ENCODE data around the gene IL31RA.
"Not testable (repeated sequence)": the region's sequence is repeated elsewhere in the genome, so short reads cannot be mapped to it uniquely, and the experiment has no call there.

IL31RA gene

DNA sequence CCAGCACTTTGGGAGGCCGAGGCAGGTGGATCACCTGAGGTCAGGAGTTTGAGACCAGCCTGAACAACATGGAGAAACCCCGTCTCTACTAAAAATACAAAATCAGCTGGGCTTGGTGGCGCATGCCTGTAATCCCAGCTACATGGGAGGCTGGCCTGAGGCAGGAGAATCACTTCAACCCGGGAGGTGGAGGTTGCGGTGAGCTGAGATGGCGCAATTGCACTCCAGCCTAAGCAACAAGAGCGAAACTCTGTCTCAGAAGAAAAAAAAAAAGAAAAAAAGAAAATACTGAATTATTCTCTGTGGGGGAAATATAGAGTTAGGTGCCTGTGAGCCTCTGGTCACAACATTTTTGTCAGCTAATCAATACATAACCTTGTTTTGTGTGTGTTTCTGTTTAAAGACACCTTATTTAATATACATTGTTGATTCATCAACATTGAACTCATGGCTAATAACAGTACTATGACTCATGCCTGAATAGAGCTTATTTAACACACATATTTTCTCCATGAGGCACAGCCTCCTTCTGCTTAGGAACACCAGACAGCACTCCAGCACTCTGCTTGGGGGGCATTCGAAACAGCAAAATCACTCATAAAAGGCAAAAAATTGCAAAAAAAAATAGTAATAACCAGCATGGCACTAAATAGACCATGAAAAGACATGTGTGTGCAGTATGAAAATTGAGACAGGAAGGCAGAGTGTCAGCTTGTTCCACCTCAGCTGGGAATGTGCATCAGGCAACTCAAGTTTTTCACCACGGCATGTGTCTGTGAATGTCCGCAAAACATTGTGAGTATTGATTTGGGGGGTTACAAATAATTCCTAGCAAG, at the start of gene IL31RA:
Gene IL31RA, plus strand, starts transcription at position 519 of the 836 bp plus-strand sequence. Its CDS starts 214 bp downstream, at position 733.
- Mint-ChIP-seq H3K36me3 (ENCODE audit: insufficient read depth) (no peaks in the 10 kb centered on the region), H3K4me1 (no peaks in the 10 kb centered on the region), H3K4me3 (no peak within 1 kb of the TSS), H3K27me3 (peaks cover 51% of the 10 kb centered on the region), H3K27ac (ENCODE audit: low read depth) (no peak within 1 kb of the TSS), H3K9me3 (no peaks in the 10 kb centered on the region)
- ATAC-seq (replicated peaks; ENCODE audit: extremely low read depth, poor library complexity, severe bottlenecking) (no peak), DNase-seq (ENCODE audit: low spot score in 2 of 2) (no peak)

DNA sequence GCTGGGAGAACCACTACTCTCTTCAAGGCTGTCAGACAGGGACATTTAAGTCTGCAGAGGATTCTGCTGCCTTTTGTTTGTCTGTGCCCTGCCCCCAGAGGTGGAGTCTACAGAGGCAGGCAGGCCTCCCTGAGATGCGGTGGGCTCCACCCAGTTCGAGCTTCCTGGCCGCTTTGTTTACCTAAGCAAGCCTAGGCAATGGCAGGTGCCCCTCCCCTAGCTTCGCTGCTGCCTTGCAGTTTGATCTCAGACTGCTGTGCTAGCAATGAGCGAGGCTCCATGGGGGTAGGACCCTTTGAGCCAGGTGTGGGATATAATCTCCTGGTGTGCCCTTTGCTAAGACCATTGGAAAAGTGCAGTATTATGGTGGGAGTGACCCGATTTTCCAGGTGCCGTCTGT, 42.3 kb upstream of the IL31RA start:
- not testable (repeated sequence) for H3K27ac Mint-ChIP-seq (ENCODE audit: low read depth); H3K4me3 Mint-ChIP-seq; H3K36me3 Mint-ChIP-seq (ENCODE audit: insufficient read depth); H3K4me1 Mint-ChIP-seq; H3K9me3 Mint-ChIP-seq; ATAC-seq (replicated peaks; ENCODE audit: extremely low read depth, poor library complexity, severe bottlenecking); DNase-seq (ENCODE audit: low spot score in 2 of 2)
- peaks cover 28% of the 10 kb centered on the region for H3K27me3 Mint-ChIP-seq

- H3K4me3 Mint-ChIP-seq; H3K36me3 Mint-ChIP-seq (ENCODE audit: insufficient read depth); H3K27ac Mint-ChIP-seq (ENCODE audit: low read depth); H3K9me3 Mint-ChIP-seq; H3K4me1 Mint-ChIP-seq; DNase-seq (ENCODE audit: low spot score in 2 of 2); ATAC-seq (replicated peaks; ENCODE audit: extremely low read depth, poor library complexity, severe bottlenecking): not testable (repeated sequence)
- peaks cover 43% of the 10 kb centered on the region for H3K27me3 Mint-ChIP-seq
Observed at GRCh38 chr5:55815939-55816338, 35.2 kb upstream of the IL31RA start.

- DNase-seq (ENCODE audit: low spot score in 2 of 2), result no peak
- no peak for ATAC-seq (replicated peaks; ENCODE audit: extremely low read depth, poor library complexity, severe bottlenecking)
- no peaks in the 10 kb centered on the region for H3K9me3 Mint-ChIP-seq
Observed at GRCh38 chr5:55816342-55816741, 34.8 kb upstream of the IL31RA start.

DNA sequence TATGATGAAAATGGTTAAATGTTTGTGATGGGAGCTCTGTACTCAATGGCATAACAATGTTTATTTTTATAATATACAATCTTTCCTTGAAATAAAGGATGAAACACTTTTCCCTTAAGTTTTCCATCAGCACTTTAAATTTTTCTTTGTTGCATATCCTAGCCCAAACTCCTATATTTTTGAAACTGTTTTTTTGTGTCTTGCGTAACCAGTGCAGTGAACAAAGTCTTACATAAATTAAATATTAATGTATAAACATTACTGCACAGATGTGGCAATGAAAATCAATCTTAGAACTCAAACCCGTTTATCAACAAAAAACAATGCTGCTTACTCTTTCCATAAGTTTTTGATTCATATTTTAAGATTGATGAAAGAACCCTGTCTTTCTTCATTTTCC, 34.1 kb upstream of the IL31RA start:
- Mint-ChIP-seq H3K36me3 (ENCODE audit: insufficient read depth) (peaks cover 2% of the 10 kb centered on the region), H3K4me1 (no peaks in the 10 kb centered on the region), H3K27me3 (peaks cover 54% of the 10 kb centered on the region), H3K27ac (ENCODE audit: low read depth) (no peak overlapping the region), H3K9me3 (no peaks in the 10 kb centered on the region), H3K4me3 (no peak overlapping the region)
- DNase-seq (ENCODE audit: low spot score in 2 of 2) (no peak), ATAC-seq (replicated peaks; ENCODE audit: extremely low read depth, poor library complexity, severe bottlenecking) (no peak)

More at GRCh38 chr5:55816342-55816741, 34.8 kb upstream of the IL31RA start:
- H3K4me1 Mint-ChIP-seq, result no peaks in the 10 kb centered on the region
- no peak overlapping the region for H3K27ac Mint-ChIP-seq (ENCODE audit: low read depth)
- H3K4me3 Mint-ChIP-seq, result no peak overlapping the region
- H3K27me3 Mint-ChIP-seq, result peaks cover 47% of the 10 kb centered on the region
- peaks cover 2% of the 10 kb centered on the region for H3K36me3 Mint-ChIP-seq (ENCODE audit: insufficient read depth)

DNA sequence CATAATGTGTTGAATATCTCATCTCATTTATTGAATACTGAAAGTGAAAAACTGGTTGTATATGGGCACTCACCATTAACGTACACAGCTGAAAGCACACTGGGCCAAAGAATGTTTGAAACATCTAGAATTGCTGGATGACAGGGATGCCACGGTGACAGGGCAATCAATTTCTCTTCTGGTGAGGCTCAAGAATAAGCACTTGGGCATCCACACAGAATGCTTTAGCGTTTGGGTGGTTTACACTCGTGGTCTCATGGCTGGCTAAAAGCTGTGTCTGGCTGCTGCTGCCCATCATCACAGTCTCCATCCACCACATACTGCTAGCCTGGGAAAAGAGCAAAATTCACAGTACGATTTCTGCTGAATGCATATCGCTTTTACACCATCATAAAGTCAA, 30.7 kb upstream of the IL31RA start:
- H3K4me1 Mint-ChIP-seq, result no peaks in the 10 kb centered on the region
- H3K36me3 Mint-ChIP-seq (ENCODE audit: insufficient read depth), result peaks cover 2% of the 10 kb centered on the region
- no peak for DNase-seq (ENCODE audit: low spot score in 2 of 2)
- H3K4me3 Mint-ChIP-seq, result no peak overlapping the region
- no peaks in the 10 kb centered on the region for H3K9me3 Mint-ChIP-seq
- no peak overlapping the region for H3K27ac Mint-ChIP-seq (ENCODE audit: low read depth)
- H3K27me3 Mint-ChIP-seq, result peaks cover 77% of the 10 kb centered on the region
- no peak for ATAC-seq (replicated peaks; ENCODE audit: extremely low read depth, poor library complexity, severe bottlenecking)

GRCh38 chr5:55821731-55822512, 29.2 kb upstream of the IL31RA start:
- Mint-ChIP-seq H3K27ac (ENCODE audit: low read depth) (no peak overlapping the region), H3K27me3 (peaks cover 88% of the 10 kb centered on the region), H3K4me3 (no peak overlapping the region), H3K4me1 (no peaks in the 10 kb centered on the region), H3K36me3 (ENCODE audit: insufficient read depth) (peaks cover 2% of the 10 kb centered on the region), H3K9me3 (no peaks in the 10 kb centered on the region)
- DNase-seq (ENCODE audit: low spot score in 2 of 2) (no peak), ATAC-seq (replicated peaks; ENCODE audit: extremely low read depth, poor library complexity, severe bottlenecking) (no peak)

DNA sequence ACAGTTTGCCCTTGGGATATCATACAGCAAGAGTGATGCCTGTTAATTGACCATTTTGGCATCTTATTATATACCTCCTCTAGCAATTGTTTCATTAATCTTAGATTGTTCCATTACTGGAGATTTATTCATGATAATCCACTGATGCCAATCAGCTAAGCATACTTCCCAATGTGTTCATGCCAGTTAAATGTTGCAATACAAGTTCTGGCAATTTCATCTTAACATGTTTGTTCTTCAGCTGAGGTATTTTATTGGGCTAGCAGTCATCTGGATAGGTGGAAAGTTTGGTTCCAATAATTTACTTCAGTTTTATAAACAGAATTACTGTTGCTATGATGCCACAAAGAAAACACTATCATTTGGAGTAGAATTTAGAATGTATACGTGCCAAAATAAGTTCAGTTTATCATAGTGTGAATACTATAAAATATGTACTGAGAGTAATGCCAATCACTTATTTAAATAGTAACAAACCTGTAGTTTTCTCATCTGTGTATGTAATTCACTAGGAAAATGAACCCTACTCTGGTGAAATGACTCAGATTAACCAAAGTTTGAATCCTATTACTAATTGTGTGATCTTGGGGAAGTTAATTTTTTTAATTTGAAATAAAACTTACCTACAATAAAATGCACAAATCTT, 27.9 kb upstream of the IL31RA start:
- no peak for ATAC-seq (replicated peaks; ENCODE audit: extremely low read depth, poor library complexity, severe bottlenecking)
- peaks cover 95% of the 10 kb centered on the region for H3K27me3 Mint-ChIP-seq

DNA sequence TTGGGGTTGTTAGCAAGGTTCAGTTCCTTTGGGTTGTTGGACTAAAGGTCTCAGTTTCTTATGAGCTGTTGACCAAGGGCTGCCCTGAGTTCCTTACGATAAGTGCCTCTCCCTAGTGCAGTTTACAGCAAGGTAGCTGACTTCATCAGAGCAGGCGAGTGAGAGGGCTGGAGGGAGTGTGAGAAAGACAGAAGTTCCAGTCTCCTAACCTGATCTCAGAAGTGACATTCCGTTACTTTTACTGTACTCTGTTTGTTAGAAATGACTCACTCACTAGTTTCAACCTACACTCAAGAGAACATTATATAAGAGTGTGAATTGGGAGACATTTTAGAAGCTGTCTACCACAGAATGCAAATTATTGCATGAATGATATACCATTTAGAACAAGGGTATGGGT, 21.2 kb upstream of the IL31RA start:
- H3K27ac Mint-ChIP-seq (ENCODE audit: low read depth), result no peak overlapping the region
- H3K9me3 Mint-ChIP-seq, result no peaks in the 10 kb centered on the region
- H3K27me3 Mint-ChIP-seq, result peaks cover 43% of the 10 kb centered on the region
- DNase-seq (ENCODE audit: low spot score in 2 of 2) (no peak), ATAC-seq (replicated peaks; ENCODE audit: extremely low read depth, poor library complexity, severe bottlenecking) (no peak)
- H3K4me1 Mint-ChIP-seq, result no peaks in the 10 kb centered on the region
- peaks cover 2% of the 10 kb centered on the region for H3K36me3 Mint-ChIP-seq (ENCODE audit: insufficient read depth)
- no peak overlapping the region for H3K4me3 Mint-ChIP-seq

More for the DNA sequence above, 27.9 kb upstream of the IL31RA start:
- no peaks in the 10 kb centered on the region for H3K4me1 Mint-ChIP-seq
- DNase-seq (ENCODE audit: low spot score in 2 of 2), result no peak
- H3K9me3 Mint-ChIP-seq, result no peaks in the 10 kb centered on the region
- H3K36me3 Mint-ChIP-seq (ENCODE audit: insufficient read depth), result peaks cover 2% of the 10 kb centered on the region
- no peak overlapping the region for H3K27ac Mint-ChIP-seq (ENCODE audit: low read depth)
- H3K4me3 Mint-ChIP-seq, result no peak overlapping the region

DNA sequence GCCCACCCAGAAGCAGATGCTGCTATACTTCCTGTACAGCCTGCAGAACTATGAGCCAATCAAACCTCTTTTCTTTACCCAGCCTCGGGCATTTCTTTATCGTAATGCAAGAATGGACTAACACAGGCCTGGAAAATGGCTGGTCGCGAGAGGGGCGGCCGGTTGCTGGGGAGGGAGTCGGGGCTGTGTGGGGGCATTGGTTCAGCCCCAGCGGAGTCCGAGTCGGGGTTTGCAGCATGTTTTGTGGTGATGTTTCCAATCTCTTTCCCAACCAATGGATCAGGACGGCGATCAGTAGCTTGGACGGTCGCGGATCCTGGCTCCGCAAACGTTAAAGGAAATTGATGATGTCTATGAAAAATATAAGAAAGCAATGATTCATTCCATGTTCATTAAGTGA, 18.7 kb upstream of the IL31RA start:
- Mint-ChIP-seq H3K27me3 (peaks cover 23% of the 10 kb centered on the region), H3K9me3 (no peaks in the 10 kb centered on the region), H3K36me3 (ENCODE audit: insufficient read depth) (peaks cover 2% of the 10 kb centered on the region), H3K4me1 (no peaks in the 10 kb centered on the region), H3K4me3 (no peak overlapping the region), H3K27ac (ENCODE audit: low read depth) (no peak overlapping the region)
- DNase-seq (ENCODE audit: low spot score in 2 of 2) (no peak), ATAC-seq (replicated peaks; ENCODE audit: extremely low read depth, poor library complexity, severe bottlenecking) (no peak)

GRCh38 chr5:55836191-55836590, 15.0 kb upstream of the IL31RA start:
- no peaks in the 10 kb centered on the region for H3K9me3 Mint-ChIP-seq

GRCh38 chr5:55841976-55842375, 9.2 kb upstream of the IL31RA start:
- DNase-seq (ENCODE audit: low spot score in 2 of 2) (no peak), ATAC-seq (replicated peaks; ENCODE audit: extremely low read depth, poor library complexity, severe bottlenecking) (no peak)
- H3K9me3 Mint-ChIP-seq, result no peaks in the 10 kb centered on the region
- no peak overlapping the region for H3K4me3 Mint-ChIP-seq
- no peaks in the 10 kb centered on the region for H3K36me3 Mint-ChIP-seq (ENCODE audit: insufficient read depth)
- H3K27me3 Mint-ChIP-seq, result no peaks in the 10 kb centered on the region
- H3K27ac Mint-ChIP-seq (ENCODE audit: low read depth), result no peak overlapping the region
- no peaks in the 10 kb centered on the region for H3K4me1 Mint-ChIP-seq

More at GRCh38 chr5:55836191-55836590, 15.0 kb upstream of the IL31RA start:
- Mint-ChIP-seq H3K36me3 (ENCODE audit: insufficient read depth) (peaks cover 2% of the 10 kb centered on the region), H3K27me3 (peaks cover 13% of the 10 kb centered on the region), H3K4me1 (no peaks in the 10 kb centered on the region), H3K4me3 (no peak overlapping the region), H3K27ac (ENCODE audit: low read depth) (no peak overlapping the region)
- no peak for DNase-seq (ENCODE audit: low spot score in 2 of 2)
- no peak for ATAC-seq (replicated peaks; ENCODE audit: extremely low read depth, poor library complexity, severe bottlenecking)

All from central memory CD8-positive, alpha-beta T cell (primary cell).